Stimulated activated CD8-positive, alpha-beta memory T cell treated with anti-CD3 and anti-CD28 coated beads, Interleukin-2, amount 100 ng/mL, for 1 hour (primary cell): ENCODE results near the gene SRP19.
A peak's percentile ranks its signal among the peaks of the same experiment; 100 is the strongest.
"Not testable (repeated sequence)": the region's sequence is repeated elsewhere in the genome, so short reads cannot be mapped to it uniquely, and the experiment has no call there.

ENCODE experiments used
- DNase-seq, 2 donors: peaks; one replicate each; pipeline ENCODE4 v3.0.0-alpha.2; 2020; ENCODE audit warnings: low read depth in 2 of 2

SRP19 gene

DNA sequence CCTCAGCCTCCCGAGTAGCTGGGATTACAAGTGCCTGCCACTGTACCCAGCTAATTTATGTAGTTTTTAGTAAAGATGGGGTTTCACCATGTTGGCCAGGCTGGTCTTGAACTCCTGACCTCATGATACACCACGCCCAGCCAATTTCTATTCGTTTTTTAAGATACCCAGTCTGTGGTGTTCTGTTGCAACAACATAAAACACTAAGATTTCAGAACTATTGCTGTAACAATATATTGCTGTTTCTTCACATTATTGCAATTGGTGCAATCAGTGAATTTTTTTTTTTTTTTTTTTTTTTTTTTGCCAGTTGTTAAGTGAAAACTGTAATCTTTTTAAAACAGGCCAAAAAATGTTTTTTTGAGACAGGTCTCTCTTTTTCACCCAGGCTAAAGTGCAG is 9.9 kb downstream of the SRP19 start:
- no peak for DNase-seq

- DNase-seq = no peak
Observed at GRCh38 chr5:112876362-112876761, 15.3 kb downstream of the SRP19 start.

- DNase-seq = no peak
Observed at GRCh38 chr5:112878101-112878500, 17.0 kb downstream of the SRP19 start.

DNA sequence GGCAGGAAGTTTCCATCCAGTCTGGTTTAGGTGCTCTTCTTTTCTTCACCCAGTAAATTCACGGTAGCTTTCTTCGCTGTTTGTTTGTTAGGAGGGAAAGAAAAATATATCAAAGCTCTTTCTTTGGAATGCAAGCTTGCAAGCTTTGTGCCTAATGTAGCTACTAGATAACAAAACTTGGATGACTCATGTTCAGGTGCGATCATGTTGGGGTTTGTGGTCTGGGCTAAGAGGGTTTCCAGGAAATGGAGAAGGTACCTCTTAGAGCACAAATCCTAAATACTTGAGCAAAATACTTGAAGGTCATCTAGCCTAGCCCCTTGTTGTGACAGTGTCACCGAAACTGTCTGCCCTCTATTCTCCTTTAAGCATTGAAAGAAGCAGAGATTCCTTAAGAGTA is 17.7 kb downstream of the SRP19 start:
- DNase-seq = peak in 1 of 2 donors; percentile 30

DNA sequence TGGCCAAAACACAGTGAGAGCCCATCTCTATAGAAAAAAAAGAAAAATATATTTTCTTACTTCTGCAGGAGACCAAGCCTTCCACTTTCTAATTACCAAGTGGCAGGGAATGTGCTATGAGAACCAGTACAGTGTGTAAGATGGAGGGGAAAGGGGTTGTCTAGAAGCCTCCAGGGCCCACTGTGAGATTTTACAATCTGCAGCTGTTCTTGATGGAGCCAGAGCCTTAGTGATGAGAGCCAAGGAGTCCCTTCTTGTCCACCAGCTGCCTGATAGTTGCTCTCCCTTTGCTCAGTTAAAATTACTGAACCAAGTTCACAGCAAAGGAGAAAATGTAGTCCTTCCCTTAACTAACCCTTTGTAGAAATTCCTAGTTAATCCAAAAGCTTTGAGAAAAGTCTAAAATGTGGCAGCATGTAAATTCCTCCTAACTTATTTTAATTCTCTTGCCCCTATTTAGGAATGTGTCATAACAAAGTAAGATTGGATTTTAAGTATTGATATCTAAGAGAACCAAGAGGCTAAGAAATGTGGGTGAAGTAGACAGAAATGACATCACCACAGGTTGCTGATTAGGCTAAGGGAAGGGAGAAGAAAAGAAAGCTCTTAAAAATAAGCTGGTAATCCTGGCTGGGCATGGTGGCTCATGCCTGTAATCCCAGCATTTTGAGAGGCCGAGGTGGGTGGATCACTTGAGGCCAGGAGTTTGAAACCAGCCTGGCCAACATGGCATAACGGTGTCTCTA is 19.3 kb downstream of the SRP19 start:
- DNase-seq = no peak

DNA sequence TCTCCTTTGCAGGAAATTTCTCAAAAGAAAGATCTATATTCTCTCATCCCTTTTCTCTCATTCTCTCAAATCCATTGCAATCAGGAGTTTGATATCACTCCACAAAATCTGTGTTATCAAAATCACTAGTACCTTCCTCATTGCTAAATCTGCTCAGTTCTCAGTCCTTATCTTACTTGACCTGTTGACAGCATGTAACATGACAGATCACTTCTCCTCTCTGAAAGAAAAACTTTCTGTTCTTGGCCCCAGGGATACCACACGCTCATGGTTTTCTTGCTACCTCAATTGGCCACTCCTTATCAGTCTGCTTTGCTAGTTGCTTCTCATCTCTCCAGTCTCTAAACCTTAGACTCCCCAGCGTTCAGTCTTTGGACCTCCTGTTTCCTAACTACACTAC is 22.1 kb downstream of the SRP19 start:
- DNase-seq = no peak

- DNase-seq = no peak
Observed at GRCh38 chr5:112885001-112885400, 23.9 kb downstream of the SRP19 start.

DNA sequence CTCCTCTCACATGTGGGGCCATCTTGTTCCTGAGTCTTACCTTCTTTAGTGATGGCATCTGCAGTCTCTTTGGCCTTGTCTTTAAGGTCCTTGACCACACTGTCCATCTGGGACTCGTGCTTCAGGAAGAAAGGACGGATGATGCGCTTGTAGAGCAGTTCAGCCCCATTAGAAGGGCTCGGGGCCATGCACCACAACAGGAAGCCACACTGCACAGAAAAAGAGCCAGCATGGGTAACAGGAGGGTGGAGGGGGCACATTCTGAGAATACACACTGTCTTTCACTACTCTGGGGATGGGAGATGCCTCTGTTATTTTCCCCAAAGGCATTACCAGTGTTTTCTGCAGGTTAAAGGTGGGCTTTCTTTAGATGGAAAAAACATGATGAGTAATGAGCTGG is 25.9 kb downstream of the SRP19 start:
- peak in 1 of 2 donors; percentile 1 for DNase-seq

- not testable (repeated sequence) for DNase-seq
Observed at GRCh38 chr5:112892066-112892465, 31.0 kb downstream of the SRP19 start.

- no peak for DNase-seq
Observed at GRCh38 chr5:112892776-112893175, 31.7 kb downstream of the SRP19 start.

- DNase-seq = no peak
Observed at GRCh38 chr5:112895682-112896081, 34.6 kb downstream of the SRP19 start.

GRCh38 chr5:112902561-112902960 is 41.5 kb downstream of the SRP19 start:
- no peak for DNase-seq

DNA sequence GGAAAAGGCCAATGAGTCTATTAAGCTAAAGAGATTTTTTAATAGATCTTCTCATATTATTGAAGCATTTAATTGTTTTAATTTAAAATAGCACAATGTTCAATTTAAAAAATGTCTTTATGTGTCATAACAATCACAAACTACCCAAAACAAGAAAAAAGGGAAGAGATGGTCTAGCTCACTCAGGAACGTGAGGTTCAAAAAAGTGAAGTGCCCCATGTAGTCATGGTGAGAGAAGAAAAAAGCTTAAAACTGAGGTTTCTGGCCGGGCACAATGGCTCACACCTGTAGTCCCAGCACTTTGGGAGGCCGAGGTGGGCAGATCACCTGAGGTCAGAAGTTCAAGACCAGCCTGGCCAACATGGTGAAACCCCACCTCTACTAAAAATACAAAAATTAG is 43.9 kb downstream of the SRP19 start:
- DNase-seq = not testable (repeated sequence)

- no peak for DNase-seq
Observed at GRCh38 chr5:112906637-112907036, 45.5 kb downstream of the SRP19 start.

DNA sequence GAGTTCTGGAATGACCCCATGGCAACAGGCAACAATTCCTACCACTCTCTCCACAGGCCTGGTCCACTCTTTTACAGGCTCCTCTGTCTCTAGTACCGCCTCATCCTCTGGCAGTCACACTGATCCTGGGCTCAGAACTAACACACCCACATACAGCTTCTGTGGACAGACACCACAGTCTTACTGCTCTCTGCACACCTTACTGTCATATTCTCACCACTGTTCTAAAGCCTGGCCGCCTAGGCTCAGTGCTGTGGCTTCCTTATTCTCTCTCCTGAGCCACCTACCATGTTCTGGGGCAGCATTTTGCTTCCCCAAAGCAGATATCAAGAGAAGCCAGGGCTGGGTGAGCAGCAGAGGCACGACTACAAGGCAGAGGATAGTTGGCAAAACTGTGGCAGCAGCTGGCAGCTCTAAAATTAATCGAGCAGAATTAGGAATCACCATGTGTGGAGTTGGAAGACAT is 46.1 kb downstream of the SRP19 start:
- no peak for DNase-seq

GRCh38 chr5:112908854-112909253 is 47.8 kb downstream of the SRP19 start:
- no peak for DNase-seq

GRCh38 chr5:112910529-112910928 is 49.4 kb downstream of the SRP19 start:
- no peak for DNase-seq

GRCh38 chr5:112914584-112914983 is 53.5 kb downstream of the SRP19 start:
- DNase-seq = no peak

- no peak for DNase-seq
Observed at GRCh38 chr5:112915831-112916230, 54.7 kb downstream of the SRP19 start.

DNA sequence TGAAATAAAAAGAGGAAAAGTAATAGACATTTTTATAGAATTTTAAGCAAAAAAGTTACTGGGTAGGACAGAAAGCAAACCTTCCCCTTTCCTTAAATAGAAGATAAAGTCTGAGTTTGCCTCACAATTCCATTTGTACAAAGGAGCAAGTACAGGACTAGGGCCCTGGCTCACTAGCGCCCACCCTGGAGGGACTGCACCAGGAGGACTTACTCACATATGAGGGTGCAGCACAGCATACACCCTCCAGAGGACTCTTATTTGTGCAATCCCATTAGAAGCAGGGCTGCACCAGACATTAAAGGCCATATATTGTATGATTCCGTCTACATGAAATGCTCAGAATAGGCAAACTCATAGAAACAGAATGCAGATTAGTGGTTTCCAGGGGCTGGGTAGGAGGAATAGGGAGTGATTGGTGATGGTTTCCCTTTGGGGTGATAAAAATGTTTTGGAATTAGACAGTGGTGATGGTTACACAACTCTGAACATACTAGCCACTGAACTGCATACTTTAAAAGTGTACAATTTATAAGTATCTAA is 56.4 kb downstream of the SRP19 start:
- DNase-seq = no peak

- DNase-seq = no peak
Observed at GRCh38 chr5:112918136-112918535, 57.0 kb downstream of the SRP19 start.

DNA sequence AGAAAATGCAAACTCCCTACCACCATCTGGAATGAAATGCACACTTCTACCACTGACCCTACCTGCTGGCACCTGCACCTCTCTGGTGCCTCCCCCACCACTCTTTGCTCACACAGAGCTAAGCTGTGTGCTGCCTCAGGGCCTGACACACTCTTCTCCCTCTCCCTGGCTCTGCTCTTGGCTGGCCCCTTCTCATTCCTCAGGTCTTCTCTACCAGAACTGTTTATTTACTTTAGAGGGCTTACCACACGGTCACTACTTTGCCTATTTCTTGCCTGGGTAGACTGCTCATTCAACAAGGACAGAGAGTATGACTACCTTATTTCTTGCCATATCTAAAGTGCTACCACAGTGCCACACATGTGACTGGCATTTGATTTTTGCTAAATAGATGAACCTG is 57.6 kb downstream of the SRP19 start:
- no peak for DNase-seq
